PC-9 (cell line): ENCODE results near the gene PTCRA. TPM values are rescaled to one million over a fixed set of nuclear protein-coding genes. Genes with fewer than 3 reads are reported as not detected.

Source experiments
- BruUV-seq: library from RNA; stranded (reverse); fragments of 400-500 nt; replicated peaks from 2 replicates; lab custom pipeline; 2021; lab: Mats Ljungman, UMichigan
- CTCF ChIA-PET: fragments of 300-600 bp; sonication (Branson Sonifier 250); formaldehyde crosslinking; loops from one replicate; lab custom pipeline; 2022; ENCODE audit warnings: antibody characterized with exemption; lab: Charles Lee
- POLR2A ChIA-PET: fragments of 300-600 bp; sonication (Branson Sonifier 250); formaldehyde crosslinking; loops from one replicate; lab custom pipeline; 2022; ENCODE audit warnings: antibody characterized with exemption; ENCODE audit not compliant: unreplicated experiment; lab: Charles Lee
- DNase-seq, 2 experiments: peaks; one replicate each; pipeline versions ENCODE4 v3.0.0 to v3.0.0-alpha.2; 2015 to 2022; ENCODE audit warnings: mixed read lengths in 1 of 2
- H2AFZ ChIP-seq: fragments of 200-600 bp; sonication (generic); 2 replicates; pipeline ENCODE4 v1.8.1; 2017; ENCODE audit warnings: antibody characterized with exemption
- H3F3A ChIP-seq: fragments of 200-600 bp; sonication (generic); 2 replicates; pipeline ENCODE4 v1.8.1; 2017; ENCODE audit warnings: antibody characterized with exemption, mild to moderate bottlenecking, low read depth; ENCODE audit not compliant: insufficient read depth
- H3K27ac ChIP-seq: fragments of 200-600 bp; sonication (generic); 2 replicates; pipeline ENCODE4 v1.6.1; 2016; ENCODE audit warnings: mixed run types
- H3K27me3 ChIP-seq: fragments of 200-600 bp; sonication (generic); 2 replicates; pipeline ENCODE4 v1.6.1; 2016; ENCODE audit warnings: low read depth, mixed run types; ENCODE audit not compliant: insufficient read depth
- H3K36me3 ChIP-seq: fragments of 200-600 bp; sonication (generic); 2 replicates; pipeline ENCODE4 v1.6.1; 2016; ENCODE audit warnings: low read depth, mixed run types
- H3K4me1 ChIP-seq: fragments of 200-600 bp; sonication (generic); replicated peaks from 2 replicates; pipeline ENCODE4 v1.6.1; 2016; ENCODE audit warnings: mixed run types; ENCODE audit not compliant: insufficient read depth
- H3K4me2 ChIP-seq: fragments of 200-600 bp; sonication (generic); 2 replicates; pipeline ENCODE4 v1.6.1; 2017; ENCODE audit warnings: mixed run types
- H3K4me3 ChIP-seq: fragments of 200-600 bp; sonication (generic); 2 replicates; pipeline ENCODE4 v1.6.1; 2016; ENCODE audit warnings: mixed run types
- H3K79me2 ChIP-seq: fragments of 200-600 bp; sonication (generic); 2 replicates; pipeline ENCODE4 v1.6.1; 2017; ENCODE audit warnings: low read depth, mixed run types
- H3K9me2 ChIP-seq: fragments of 200-600 bp; sonication (generic); 2 replicates; pipeline ENCODE4 v1.8.1; 2017; ENCODE audit warnings: mild to moderate bottlenecking; ENCODE audit not compliant: insufficient read depth
- H3K9me3 ChIP-seq: fragments of 200-600 bp; sonication (generic); 2 replicates; pipeline ENCODE4 v1.8.1; 2016; ENCODE audit warnings: low read depth; ENCODE audit not compliant: insufficient read depth
- H4K20me1 ChIP-seq: fragments of 200-600 bp; sonication (generic); 2 replicates; pipeline ENCODE4 v1.8.1; 2017; ENCODE audit not compliant: insufficient read depth
- EZH2 ChIP-seq: fragments of 200-600 bp; sonication (generic); IDR thresholded peaks from 2 replicates; pipeline ENCODE4 v1.8.0; 2017; ENCODE audit warnings: antibody characterized with exemption, low read depth
- intact Hi-C: fragments of 100-400 bp; cut with micrococcal nuclease; formaldehyde crosslinking; loops from one replicate; pipeline ENCODE4 v1.10.0; 2022; ENCODE audit not compliant: unreplicated experiment
- total RNA-seq: library from RNA; stranded (reverse); gene quantifications from 2 replicates; pipeline ENCODE4 v1.2.3, GENCODE V29; 2021
- TF ChIP-seq, protein P1 (sequence below): fragments of 200-600 bp; sonication (generic); conservative IDR thresholded peaks from 2 replicates; pipeline ENCODE4 v1.6.1; 2017; ENCODE audit warnings: mixed run types, antibody characterized with exemption, mild to moderate bottlenecking, moderate library complexity

The PTCRA gene
- total RNA-seq, 1 experiment from 2014 or later = not detected

DNA sequence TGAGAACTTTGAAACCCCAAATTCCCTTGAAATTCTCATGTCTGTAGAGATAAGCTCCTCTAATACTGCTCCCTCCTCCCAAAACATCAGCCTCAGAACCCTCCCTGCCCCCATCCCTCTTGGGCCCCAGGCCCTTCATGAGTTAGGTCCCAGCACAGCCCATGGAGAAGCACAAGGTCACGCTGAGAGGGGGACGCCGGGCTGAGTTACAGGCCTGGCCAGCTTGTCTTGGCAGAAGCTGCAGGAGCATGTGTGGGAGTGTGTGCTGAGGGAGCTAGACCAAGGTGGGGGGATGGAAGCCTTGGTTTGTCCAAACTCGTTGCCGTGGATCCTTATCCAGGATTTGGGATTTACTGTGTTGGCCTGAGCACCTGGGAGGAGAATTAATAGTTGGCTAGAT, 8.5 kb upstream of the PTCRA start:
- ChIA-PET CTCF (no interaction called here), POLR2A (interaction anchor here (0.5 kb wide), 1 partner anchor 22 kb away, joined by 3 read pairs; the partner anchor contains the start of gene CNPY3)
- Histone ChIP-seq H3K4me3 (no peak overlapping the region), H3K27me3 (no peaks in the 10 kb centered on the region), H3K9me3 (no peaks in the 10 kb centered on the region), H4K20me1 (no peaks in the 10 kb centered on the region), H3K27ac (no peak overlapping the region), H3K9me2 (no peaks in the 10 kb centered on the region), H2AFZ (no peak overlapping the region), H3F3A (no peaks in the 10 kb centered on the region), H3K36me3 (no peaks in the 10 kb centered on the region), H3K79me2 (no peaks in the 10 kb centered on the region), H3K4me1 (no peaks in the 10 kb centered on the region), H3K4me2 (no peak overlapping the region)
- intact Hi-C loops = loop anchor here (10.0 kb wide), 3 partner anchors 107 to 1547 kb away; partner anchors contain the start of genes KLHDC3 and MEA1
- DNase-seq = no peak
- no TSS peak for BruUV-seq
- TF ChIP-seq EZH2 = no peak
- TF ChIP-seq, protein P1, sequence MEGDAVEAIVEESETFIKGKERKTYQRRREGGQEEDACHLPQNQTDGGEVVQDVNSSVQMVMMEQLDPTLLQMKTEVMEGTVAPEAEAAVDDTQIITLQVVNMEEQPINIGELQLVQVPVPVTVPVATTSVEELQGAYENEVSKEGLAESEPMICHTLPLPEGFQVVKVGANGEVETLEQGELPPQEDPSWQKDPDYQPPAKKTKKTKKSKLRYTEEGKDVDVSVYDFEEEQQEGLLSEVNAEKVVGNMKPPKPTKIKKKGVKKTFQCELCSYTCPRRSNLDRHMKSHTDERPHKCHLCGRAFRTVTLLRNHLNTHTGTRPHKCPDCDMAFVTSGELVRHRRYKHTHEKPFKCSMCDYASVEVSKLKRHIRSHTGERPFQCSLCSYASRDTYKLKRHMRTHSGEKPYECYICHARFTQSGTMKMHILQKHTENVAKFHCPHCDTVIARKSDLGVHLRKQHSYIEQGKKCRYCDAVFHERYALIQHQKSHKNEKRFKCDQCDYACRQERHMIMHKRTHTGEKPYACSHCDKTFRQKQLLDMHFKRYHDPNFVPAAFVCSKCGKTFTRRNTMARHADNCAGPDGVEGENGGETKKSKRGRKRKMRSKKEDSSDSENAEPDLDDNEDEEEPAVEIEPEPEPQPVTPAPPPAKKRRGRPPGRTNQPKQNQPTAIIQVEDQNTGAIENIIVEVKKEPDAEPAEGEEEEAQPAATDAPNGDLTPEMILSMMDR = no peak

DNA sequence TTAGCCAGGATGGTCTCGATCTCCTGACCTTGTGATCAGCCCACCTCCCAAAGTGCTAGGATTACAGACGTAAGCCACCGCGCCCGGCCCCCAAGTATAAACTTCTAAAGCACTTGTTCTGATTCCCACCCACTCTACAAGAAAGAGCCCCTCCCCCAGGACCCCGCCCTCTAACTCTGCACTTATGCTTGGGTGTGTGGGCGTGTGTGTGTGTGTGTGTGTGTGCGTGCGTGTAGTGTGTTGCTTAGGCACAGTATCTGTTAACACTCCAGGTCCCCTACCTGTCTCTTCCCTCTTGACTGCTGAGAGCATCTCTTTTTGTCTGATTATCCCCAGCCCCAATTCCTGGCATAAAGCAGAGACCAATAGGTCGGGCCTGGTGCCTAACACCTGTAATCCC, 6.0 kb upstream of the PTCRA start:
- H3K79me2 ChIP-seq = no peaks in the 10 kb centered on the region
- H3K27ac ChIP-seq = no peak overlapping the region
- H3F3A ChIP-seq = no peaks in the 10 kb centered on the region; the same call in 1 of the 2 replicates
- H3K36me3 ChIP-seq = no peaks in the 10 kb centered on the region
- no peaks in the 10 kb centered on the region for H3K9me2 ChIP-seq
- ChIA-PET CTCF (interaction anchor here (0.7 kb wide), 1 partner anchor 321 kb away, joined by 9 read pairs; no protein-coding TSS in a partner anchor), POLR2A (no interaction called here)
- no peak overlapping the region for H3K4me3 ChIP-seq
- no peaks in the 10 kb centered on the region for H4K20me1 ChIP-seq
- BruUV-seq = no TSS peak
- no peaks in the 10 kb centered on the region for H3K9me3 ChIP-seq
- TF ChIP-seq, protein P1 = no peak
- TF ChIP-seq EZH2 = no peak
- H3K4me1 ChIP-seq = no peaks in the 10 kb centered on the region
- intact Hi-C loops = loop anchor here (10.0 kb wide), 3 partner anchors 105 to 1545 kb away; partner anchors contain the start of genes KLHDC3 and MEA1
- no peak overlapping the region for H2AFZ ChIP-seq
- no peak for DNase-seq
- no peak overlapping the region for H3K4me2 ChIP-seq
- no peaks in the 10 kb centered on the region for H3K27me3 ChIP-seq

DNA sequence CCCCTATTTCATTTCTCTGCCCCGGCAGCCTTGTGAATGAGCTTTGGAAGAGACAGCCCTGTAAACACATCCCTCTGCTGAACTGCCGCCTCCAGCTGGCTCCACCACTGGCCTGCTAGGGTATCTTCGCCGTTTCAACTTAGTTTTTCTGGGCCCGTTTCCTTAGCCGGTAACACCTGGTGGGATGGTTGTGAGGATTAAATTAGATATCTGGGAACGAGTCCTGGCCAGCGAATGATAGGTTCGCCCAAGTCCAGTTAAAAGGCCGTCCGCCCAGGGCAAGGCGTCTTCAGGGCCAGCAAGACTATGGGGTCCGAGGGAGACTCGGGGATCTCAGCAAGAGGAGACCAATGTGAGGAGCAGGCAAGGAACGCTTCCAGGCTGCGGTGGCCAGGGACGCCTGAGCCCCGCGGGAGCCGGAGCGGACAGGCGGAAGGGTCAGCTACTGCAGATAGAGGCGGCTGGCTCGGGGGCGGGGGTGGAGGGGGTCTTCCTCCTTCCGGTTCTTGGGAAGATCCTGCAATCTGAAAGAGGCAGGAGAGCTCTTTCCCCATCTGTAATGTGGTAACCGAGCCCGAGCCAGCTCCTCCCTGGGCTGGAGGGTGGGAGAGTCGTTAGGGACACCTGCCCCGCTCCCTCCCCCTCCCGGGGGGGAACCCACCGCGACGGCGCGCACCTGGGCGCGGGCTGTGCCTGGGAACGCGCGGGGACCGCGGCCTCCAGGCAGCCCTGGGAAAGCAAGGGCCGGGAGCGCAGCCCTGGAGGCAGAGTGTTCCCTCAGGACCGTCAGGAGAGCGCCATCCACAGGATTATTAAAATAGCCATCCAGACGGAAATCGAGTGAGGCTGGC, 4.5 kb upstream of the PTCRA start:
- H3K27me3 ChIP-seq = no peaks in the 10 kb centered on the region
- H3F3A ChIP-seq = no peaks in the 10 kb centered on the region; the same call in 1 of the 2 replicates
- TF ChIP-seq, protein P1 = no peak
- no peak for TF ChIP-seq EZH2
- intact Hi-C loops = no loop called here
- POLR2A ChIA-PET = no interaction called here
- CTCF ChIA-PET = no interaction called here
- H3K27ac ChIP-seq = no peak overlapping the region
- no peaks in the 10 kb centered on the region for H3K9me2 ChIP-seq
- H2AFZ ChIP-seq = no peak overlapping the region
- no peak overlapping the region for H3K4me2 ChIP-seq
- BruUV-seq = no TSS peak
- H3K36me3 ChIP-seq = no peaks in the 10 kb centered on the region
- H3K4me3 ChIP-seq = no peak overlapping the region
- H3K79me2 ChIP-seq = no peaks in the 10 kb centered on the region
- DNase-seq = no peak
- H3K9me3 ChIP-seq = no peaks in the 10 kb centered on the region
- no peaks in the 10 kb centered on the region for H3K4me1 ChIP-seq
- no peaks in the 10 kb centered on the region for H4K20me1 ChIP-seq
